Islet precursor cell (in vitro differentiated cells): ENCODE results near the gene LAMA2.

ENCODE experiments used
- DNase-seq: peaks from one replicate; pipeline ENCODE4 v3.0.0-alpha.2; 2018

The LAMA2 gene

GRCh38 chr6:129235167-129236000 is 352.4 kb downstream of the LAMA2 start:
- DNase-seq, result no peak

- DNase-seq, result no peak
Observed at GRCh38 chr6:129236001-129236517, 353.1 kb downstream of the LAMA2 start.

GRCh38 chr6:129238991-129239390 is 356.1 kb downstream of the LAMA2 start:
- no peak for DNase-seq

- no peak for DNase-seq
Observed at GRCh38 chr6:129239825-129240491, 357.0 kb downstream of the LAMA2 start.

- DNase-seq, result no peak
Observed at GRCh38 chr6:129240492-129240853, 357.5 kb downstream of the LAMA2 start.

GRCh38 chr6:129242546-129242945 is 359.6 kb downstream of the LAMA2 start:
- DNase-seq, result no peak

- DNase-seq, result no peak
Observed at GRCh38 chr6:129243377-129243776, 360.4 kb downstream of the LAMA2 start.

- no peak for DNase-seq
Observed at GRCh38 chr6:129248946-129249345, 366.0 kb downstream of the LAMA2 start.

GRCh38 chr6:129251669-129252376 is 368.9 kb downstream of the LAMA2 start:
- DNase-seq, result peak; percentile 75

GRCh38 chr6:129252377-129253071 is 369.6 kb downstream of the LAMA2 start:
- no peak for DNase-seq

- DNase-seq, result no peak
Observed at GRCh38 chr6:129253242-129253641, 370.3 kb downstream of the LAMA2 start.

- DNase-seq, result no peak
Observed at GRCh38 chr6:129253727-129254126, 370.8 kb downstream of the LAMA2 start.

GRCh38 chr6:129257196-129257595 is 374.3 kb downstream of the LAMA2 start:
- DNase-seq, result no peak

GRCh38 chr6:129262661-129263060 is 379.7 kb downstream of the LAMA2 start:
- DNase-seq, result no peak

GRCh38 chr6:129263176-129263575 is 380.2 kb downstream of the LAMA2 start:
- DNase-seq, result no peak

GRCh38 chr6:129264480-129265045 is 381.6 kb downstream of the LAMA2 start:
- DNase-seq, result no peak

- DNase-seq, result peak; percentile 63
Observed at GRCh38 chr6:129267028-129267427, 384.1 kb downstream of the LAMA2 start.

- no peak for DNase-seq
Observed at GRCh38 chr6:129269076-129269475, 386.1 kb downstream of the LAMA2 start.

GRCh38 chr6:129269891-129270290 is 387.0 kb downstream of the LAMA2 start:
- DNase-seq, result no peak

GRCh38 chr6:129270450-129270849 is 387.5 kb downstream of the LAMA2 start:
- no peak for DNase-seq

- no peak for DNase-seq
Observed at GRCh38 chr6:129273161-129273560, 390.2 kb downstream of the LAMA2 start.

- DNase-seq, result no peak
Observed at GRCh38 chr6:129276461-129276860, 393.5 kb downstream of the LAMA2 start.

- no peak for DNase-seq
Observed at GRCh38 chr6:129276986-129277385, 394.0 kb downstream of the LAMA2 start.
